ENCODE results near the gene GPSM3. TPM values are rescaled to one million over a fixed set of nuclear protein-coding genes. Genes with fewer than 3 reads are reported as not detected.

The GPSM3 gene
- total and polyA plus RNA-seq, 2 of the 13 experiments (the other 11 are each of a cell fraction or from before 2014, with no cell fraction given) = 0.18 to 6.2 TPM

- Histone ChIP-seq H2AFZ (ENCODE audit: low read length) (no peak overlapping the region), H3K4me3 (replicated peaks in 1 of 3; ENCODE audit: insufficient read depth in 1 of 3, low read depth in 2 of 3, low read length in 3 of 3) (peak overlapping the region in 1 of 3 experiments; percentile 93; a peak in 1 of 6 replicates), H3K9ac (ENCODE audit: insufficient read depth, low read depth, low read length) (no peak overlapping the region), H3K27ac (ENCODE audit: extremely low read length, insufficient read depth, low read length) (no peak overlapping the region), H3K79me2 (ENCODE audit: insufficient read depth, low read length) (peaks cover 15% of the 10 kb centered on the region), H3K9me3 (ENCODE audit: low read length) (no peaks in the 10 kb centered on the region), H4K20me1 (ENCODE audit: insufficient read depth, low read length) (no peaks in the 10 kb centered on the region), H3K4me2 (ENCODE audit: low read depth, low read length) (peak overlapping the region; percentile 95), H3K4me1 (ENCODE audit: insufficient read depth, low read length) (peaks cover 56% of the 10 kb centered on the region), H3K27me3 (ENCODE audit: control insufficient read depth in 1 of 2, insufficient read depth in 2 of 2, low read length in 2 of 2) (no peaks in the 10 kb centered on the region; a peak in 1 of 5 replicates), H3K36me3 (replicated peaks in 1 of 2; ENCODE audit: control insufficient read depth in 1 of 2, insufficient read depth in 2 of 2, low read length in 2 of 2) (peaks cover 6 to 10% of the 10 kb centered on the region in 2 experiments; a peak in 4 of 5 replicates)
- DNase-seq (ENCODE audit: low spot score) (no peak), FAIRE-seq (no peak), ATAC-seq (no peak)
- in situ Hi-C loops (cut with HindIII; ENCODE audit: extremely low pct_ligation_motif_present, low pct_unique_long_range_greater_than_20kb) (loop anchor here (5.0 kb wide), 1 partner anchor 780 kb away; no protein-coding TSS in a partner anchor), intact Hi-C loops (cut with micrococcal nuclease; ENCODE audit: unreplicated experiment) (no loop called here)
- TF ChIP-seq, protein P1, sequence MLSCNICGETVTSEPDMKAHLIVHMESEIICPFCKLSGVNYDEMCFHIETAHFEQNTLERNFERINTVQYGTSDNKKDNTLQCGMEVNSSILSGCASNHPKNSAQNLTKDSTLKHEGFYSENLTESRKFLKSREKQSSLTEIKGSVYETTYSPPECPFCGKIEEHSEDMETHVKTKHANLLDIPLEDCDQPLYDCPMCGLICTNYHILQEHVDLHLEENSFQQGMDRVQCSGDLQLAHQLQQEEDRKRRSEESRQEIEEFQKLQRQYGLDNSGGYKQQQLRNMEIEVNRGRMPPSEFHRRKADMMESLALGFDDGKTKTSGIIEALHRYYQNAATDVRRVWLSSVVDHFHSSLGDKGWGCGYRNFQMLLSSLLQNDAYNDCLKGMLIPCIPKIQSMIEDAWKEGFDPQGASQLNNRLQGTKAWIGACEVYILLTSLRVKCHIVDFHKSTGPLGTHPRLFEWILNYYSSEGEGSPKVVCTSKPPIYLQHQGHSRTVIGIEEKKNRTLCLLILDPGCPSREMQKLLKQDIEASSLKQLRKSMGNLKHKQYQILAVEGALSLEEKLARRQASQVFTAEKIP (CRISPR knock-in tag; IDR thresholded peaks at IDR 0.05; ENCODE audit: borderline replicate concordance) = no peak
- TF ChIP-seq ZFP91 (CRISPR knock-in tag; IDR thresholded peaks at IDR 0.05; ENCODE audit: borderline replicate concordance) = peak; percentile 1; the same call in 1 of the 2 replicates
- TF ChIP-seq FOXP1 (IDR thresholded peaks at IDR 0.05) = no peak
- TF ChIP-seq FOXP1 (CRISPR knock-in tag; IDR thresholded peaks at IDR 0.05) = no peak
- POLR2A ChIA-PET = interaction anchor here (1.1 to 7.1 kb wide), 8 partner anchors 9 to 780 kb away, joined by 3 to 127 read pairs (median 6); partner anchors contain the start of genes AGPAT1, ATF6B, FKBPL and RNF5
- CTCF ChIA-PET (ENCODE audit: low intra/inter-chr PET ratio, low total read pairs) = no interaction called here
- no TSS peak for BruUV-seq (replicated peaks)
- 76% methylated on average over 15 of the region's 15 CpGs for WGBS (ENCODE audit: low lambda C conversion rate)
These were observed 491 bp downstream of the GPSM3 start for GRCh38 chr6:32191696-32192607.
